Nephron progenitor cell (in vitro differentiated cells): Measurements from ENCODE around the gene AOPEP.

Experiments
- DNase-seq: peaks from one replicate; pipeline ENCODE4 v3.0.0; 2021
- H3K27ac Mint-ChIP-seq: 2 replicates; pipeline ENCODE4 v1.8.0; 2021; ENCODE audit warnings: mild to moderate bottlenecking, moderate library complexity, mixed read lengths
- H3K27me3 Mint-ChIP-seq: 2 replicates; pipeline ENCODE4 v1.8.0; 2021; ENCODE audit warnings: mild to moderate bottlenecking, low read depth, mixed read lengths; ENCODE audit not compliant: poor library complexity
- H3K36me3 Mint-ChIP-seq: 2 replicates; pipeline ENCODE4 v1.8.0; 2021; ENCODE audit warnings: low read depth, mixed read lengths
- H3K4me1 Mint-ChIP-seq: 2 replicates; pipeline ENCODE4 v1.8.0; 2021; ENCODE audit warnings: mixed read lengths
- H3K4me3 Mint-ChIP-seq: 2 replicates; pipeline ENCODE4 v1.8.0; 2021; ENCODE audit warnings: mild to moderate bottlenecking, moderate library complexity, mixed read lengths
- H3K9me3 Mint-ChIP-seq: 2 replicates; pipeline ENCODE4 v1.8.0; 2021; ENCODE audit warnings: mild to moderate bottlenecking, moderate library complexity, mixed read lengths
- TF ChIP-seq, protein P1 (sequence below): fragments of 200-600 bp; sonication (generic); IDR thresholded peaks from 2 replicates; pipeline ENCODE4 v1.5.0; 2021; ENCODE audit warnings: antibody characterized with exemption

The AOPEP gene

DNA sequence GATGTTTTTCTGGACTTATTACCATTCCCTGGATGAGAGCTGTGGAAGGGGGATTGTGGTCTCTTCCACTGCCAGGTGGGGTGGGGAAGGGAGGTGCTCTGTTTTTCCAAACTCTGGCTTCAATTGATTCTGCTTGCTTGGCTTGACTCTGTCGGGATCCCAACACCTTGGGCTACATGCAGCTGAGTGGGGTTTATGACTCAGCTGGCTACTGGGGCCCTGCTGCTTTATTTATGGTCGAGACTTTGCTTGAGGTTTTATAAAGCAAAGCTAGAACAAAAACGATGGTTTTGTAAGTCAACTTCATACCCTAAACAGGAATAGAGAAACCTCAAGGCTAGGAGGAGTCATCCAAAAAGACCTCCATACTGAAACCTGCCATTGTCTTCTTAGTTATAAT lies 76.3 kb downstream of the AOPEP start:
- Mint-ChIP-seq H3K27ac (no peak overlapping the region), H3K9me3 (no peaks in the 10 kb centered on the region), H3K27me3 (peaks cover 6% of the 10 kb centered on the region), H3K36me3 (peaks cover 37% of the 10 kb centered on the region), H3K4me3 (no peak overlapping the region), H3K4me1 (peaks cover 78% of the 10 kb centered on the region)
- no peak for DNase-seq
- TF ChIP-seq, protein P1, sequence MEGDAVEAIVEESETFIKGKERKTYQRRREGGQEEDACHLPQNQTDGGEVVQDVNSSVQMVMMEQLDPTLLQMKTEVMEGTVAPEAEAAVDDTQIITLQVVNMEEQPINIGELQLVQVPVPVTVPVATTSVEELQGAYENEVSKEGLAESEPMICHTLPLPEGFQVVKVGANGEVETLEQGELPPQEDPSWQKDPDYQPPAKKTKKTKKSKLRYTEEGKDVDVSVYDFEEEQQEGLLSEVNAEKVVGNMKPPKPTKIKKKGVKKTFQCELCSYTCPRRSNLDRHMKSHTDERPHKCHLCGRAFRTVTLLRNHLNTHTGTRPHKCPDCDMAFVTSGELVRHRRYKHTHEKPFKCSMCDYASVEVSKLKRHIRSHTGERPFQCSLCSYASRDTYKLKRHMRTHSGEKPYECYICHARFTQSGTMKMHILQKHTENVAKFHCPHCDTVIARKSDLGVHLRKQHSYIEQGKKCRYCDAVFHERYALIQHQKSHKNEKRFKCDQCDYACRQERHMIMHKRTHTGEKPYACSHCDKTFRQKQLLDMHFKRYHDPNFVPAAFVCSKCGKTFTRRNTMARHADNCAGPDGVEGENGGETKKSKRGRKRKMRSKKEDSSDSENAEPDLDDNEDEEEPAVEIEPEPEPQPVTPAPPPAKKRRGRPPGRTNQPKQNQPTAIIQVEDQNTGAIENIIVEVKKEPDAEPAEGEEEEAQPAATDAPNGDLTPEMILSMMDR: no peak

DNA sequence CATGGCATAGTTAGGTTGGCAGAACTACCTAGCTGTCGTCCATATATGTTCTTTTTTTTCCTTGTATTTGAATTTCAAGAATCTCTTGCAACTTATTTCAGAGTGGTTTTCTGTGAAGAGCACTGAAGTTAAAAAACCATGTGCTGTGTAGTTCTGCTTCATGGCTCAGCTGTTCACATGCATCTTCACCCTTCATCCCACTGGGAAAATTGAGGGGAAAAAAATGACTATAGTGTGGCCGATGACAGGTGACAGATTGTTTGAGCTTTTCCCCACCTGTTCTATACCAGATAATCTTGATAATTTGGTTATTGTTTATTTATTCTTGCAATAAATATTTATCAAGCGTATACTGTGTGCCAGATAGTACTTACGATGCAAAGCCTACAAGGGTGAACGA lies 77.8 kb downstream of the AOPEP start:
- no peak for DNase-seq
- H3K4me3 Mint-ChIP-seq: no peak overlapping the region
- peaks cover 3% of the 10 kb centered on the region for H3K27me3 Mint-ChIP-seq

DNA sequence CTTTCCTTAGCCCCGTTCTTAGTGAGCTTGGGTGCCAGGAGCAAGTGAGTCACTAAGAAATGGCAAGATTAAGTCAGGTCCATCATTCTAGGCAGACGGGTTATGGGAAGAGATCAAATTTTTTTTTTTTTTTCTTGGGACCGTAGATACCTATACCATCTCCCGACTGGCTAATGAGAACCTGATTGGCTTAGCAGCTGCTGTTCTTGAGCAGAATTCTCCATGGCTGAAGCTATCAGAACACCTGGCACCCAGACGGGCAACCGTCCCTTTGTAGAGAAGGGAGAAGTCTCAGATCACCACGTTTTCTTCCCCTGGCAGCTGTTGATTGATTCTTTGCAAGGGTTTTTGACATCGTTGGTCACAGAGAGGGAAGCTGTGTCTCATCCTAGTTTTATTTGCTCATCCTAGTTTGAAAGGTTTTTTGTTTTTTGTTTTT lies 78.6 kb downstream of the AOPEP start:
- Mint-ChIP-seq H3K4me1 (peaks cover 74% of the 10 kb centered on the region), H3K36me3 (peaks cover 37% of the 10 kb centered on the region)
- TF ChIP-seq, protein P1: no peak

More for the DNA sequence above, 77.8 kb downstream of the AOPEP start:
- H3K9me3 Mint-ChIP-seq: no peaks in the 10 kb centered on the region
- TF ChIP-seq, protein P1: no peak
- peak overlapping the region; percentile 49 for H3K27ac Mint-ChIP-seq
- peaks cover 78% of the 10 kb centered on the region for H3K4me1 Mint-ChIP-seq
- H3K36me3 Mint-ChIP-seq: peaks cover 40% of the 10 kb centered on the region

DNA sequence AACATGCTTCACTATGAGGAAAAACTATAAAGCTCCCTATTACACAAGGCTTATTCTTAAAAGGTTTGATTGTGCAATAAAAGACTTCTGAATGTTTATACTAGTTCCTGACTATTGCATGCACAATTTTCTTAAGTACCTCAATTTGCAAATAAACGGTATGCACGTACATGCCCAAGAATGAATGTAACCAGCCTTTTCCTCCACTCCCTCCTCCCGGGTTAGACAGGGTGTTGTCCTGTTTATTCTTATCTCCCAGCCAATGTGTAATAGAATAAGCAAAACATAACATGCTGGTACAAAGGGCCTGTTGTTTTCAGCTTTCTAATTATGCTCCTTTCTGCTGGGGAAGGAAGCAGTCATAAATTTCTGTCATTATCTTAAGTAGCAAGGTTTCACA lies 79.1 kb downstream of the AOPEP start:
- peaks cover 31% of the 10 kb centered on the region for H3K36me3 Mint-ChIP-seq
- TF ChIP-seq, protein P1: no peak
- peaks cover 69% of the 10 kb centered on the region for H3K4me1 Mint-ChIP-seq
- H3K9me3 Mint-ChIP-seq: no peaks in the 10 kb centered on the region
- H3K27me3 Mint-ChIP-seq: no peaks in the 10 kb centered on the region
- DNase-seq: no peak
- no peak overlapping the region for H3K4me3 Mint-ChIP-seq
- peak overlapping the region; percentile 84 for H3K27ac Mint-ChIP-seq

More for the DNA sequence above, 78.6 kb downstream of the AOPEP start:
- Mint-ChIP-seq H3K4me3 (no peak overlapping the region), H3K27ac (peak overlapping the region; percentile 70), H3K9me3 (no peaks in the 10 kb centered on the region), H3K27me3 (peaks cover 3% of the 10 kb centered on the region)
- DNase-seq: no peak

DNA sequence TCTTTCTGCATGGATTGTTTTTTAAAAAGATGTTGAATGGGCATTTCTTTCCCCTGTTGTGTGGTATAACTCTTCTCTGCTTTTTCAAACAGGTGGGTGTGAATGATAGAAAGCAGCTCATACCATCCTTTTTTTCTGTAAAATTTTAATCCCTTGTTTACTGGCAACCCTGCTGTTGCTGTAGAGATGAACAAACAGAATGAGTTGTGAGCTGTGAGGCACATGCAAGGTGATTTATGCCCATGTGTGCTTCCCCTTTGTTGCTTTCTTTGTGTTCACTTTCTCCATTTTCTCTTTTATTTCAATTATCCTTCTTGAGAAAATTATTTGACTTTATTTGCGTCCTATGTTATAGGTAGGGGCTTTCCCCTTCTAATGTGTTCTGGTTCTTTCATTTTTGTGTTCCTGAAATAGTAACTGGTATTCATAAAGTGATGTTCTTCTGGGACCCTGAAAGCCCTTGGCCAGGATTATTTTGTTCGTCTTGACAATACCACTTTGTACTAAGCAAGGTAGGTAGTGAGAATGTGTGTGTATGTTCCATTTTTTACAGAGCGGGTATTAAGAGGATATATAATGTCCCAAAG lies 79.9 kb downstream of the AOPEP start:
- TF ChIP-seq, protein P1: no peak
- Mint-ChIP-seq H3K9me3 (no peaks in the 10 kb centered on the region), H3K36me3 (peaks cover 24% of the 10 kb centered on the region), H3K27ac (peak overlapping the region; percentile 84), H3K4me1 (peaks cover 68% of the 10 kb centered on the region), H3K4me3 (peak overlapping the region; percentile 10), H3K27me3 (no peaks in the 10 kb centered on the region)
- no peak for DNase-seq

DNA sequence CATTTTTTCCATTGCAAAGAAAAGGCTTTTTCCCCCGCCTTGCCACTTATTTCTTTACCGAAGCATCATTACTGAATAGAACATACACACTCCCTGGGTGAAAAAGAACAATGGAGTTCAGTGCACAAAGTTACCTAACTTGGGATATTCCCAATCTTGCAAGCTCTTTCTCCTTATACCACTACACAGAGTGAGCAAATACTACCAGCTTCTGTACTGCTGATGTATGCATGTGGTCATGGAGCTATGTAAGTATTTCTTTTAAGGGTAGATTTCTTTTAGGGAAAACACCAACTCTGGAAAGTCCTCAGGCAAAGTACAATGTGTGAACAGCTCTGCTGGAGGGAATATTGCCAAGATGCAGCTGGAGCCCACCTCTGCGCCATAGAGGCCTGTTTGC lies 81.1 kb downstream of the AOPEP start:
- no peak for DNase-seq
- Mint-ChIP-seq H3K27ac (no peak overlapping the region), H3K36me3 (peaks cover 33% of the 10 kb centered on the region), H3K9me3 (no peaks in the 10 kb centered on the region), H3K27me3 (no peaks in the 10 kb centered on the region), H3K4me3 (no peak overlapping the region), H3K4me1 (peaks cover 63% of the 10 kb centered on the region)
- TF ChIP-seq, protein P1: no peak
